AG09319 (cell line): Measurements from ENCODE around the gene MBD3L2.
"Not testable (repeated sequence)": the region's sequence is repeated elsewhere in the genome, so short reads cannot be mapped to it uniquely, and the experiment has no call there.

Experiments
- DNase-seq: peaks from one replicate; pipeline ENCODE4 v3.0.0-alpha.2; 2010; ENCODE audit warnings: low read depth; ENCODE audit errors: extremely low read depth
- TF ChIP-seq, protein P1 (sequence below): IDR thresholded peaks from 2 replicates; pipeline ENCODE4 v1.5.1; 2011; ENCODE audit warnings: low read depth, mild to moderate bottlenecking, inconsistent platforms, low read length, moderate library complexity

The MBD3L2 gene

DNA sequence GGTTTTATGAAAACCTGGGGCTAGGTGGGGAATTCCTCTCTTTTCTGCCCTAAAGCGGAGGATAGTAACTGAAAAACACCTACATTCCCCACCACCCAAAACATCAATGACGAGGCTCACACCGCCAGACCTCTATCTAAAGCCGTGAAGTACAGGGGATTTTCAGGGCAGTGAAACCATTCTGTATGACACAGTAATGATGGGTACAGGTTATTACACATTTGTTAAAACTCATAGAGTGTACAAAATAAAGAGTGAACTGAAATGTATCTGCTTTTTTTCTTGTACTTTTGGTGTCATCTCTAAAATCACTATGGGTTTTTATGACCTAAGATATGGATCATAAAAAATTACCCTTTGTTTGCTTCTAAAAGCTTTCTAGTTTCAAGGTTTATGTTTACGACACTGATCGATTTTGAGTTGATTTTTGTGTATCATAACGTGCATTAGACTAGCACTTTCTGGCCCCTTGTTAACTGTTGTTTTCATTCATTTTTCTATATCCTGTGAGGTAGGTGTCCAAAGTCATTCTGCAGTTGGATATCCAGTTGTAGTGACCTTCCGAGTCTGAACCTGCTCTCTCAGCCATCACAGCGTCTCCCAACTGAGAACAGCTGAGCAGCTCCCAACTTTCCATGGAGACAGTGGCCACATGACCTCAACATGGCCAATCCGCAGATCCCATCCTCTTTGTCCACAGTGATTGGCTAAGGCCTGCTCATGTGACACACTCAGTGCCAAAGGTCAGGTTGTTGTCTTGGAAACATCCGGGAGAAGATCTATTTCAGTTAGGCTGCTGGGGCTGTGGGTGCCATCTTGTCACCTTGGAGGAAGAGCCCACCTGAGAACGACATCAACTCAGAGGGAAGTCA lies 38.2 kb upstream of the MBD3L2 start:
- DNase-seq, result no peak
- TF ChIP-seq, protein P1, sequence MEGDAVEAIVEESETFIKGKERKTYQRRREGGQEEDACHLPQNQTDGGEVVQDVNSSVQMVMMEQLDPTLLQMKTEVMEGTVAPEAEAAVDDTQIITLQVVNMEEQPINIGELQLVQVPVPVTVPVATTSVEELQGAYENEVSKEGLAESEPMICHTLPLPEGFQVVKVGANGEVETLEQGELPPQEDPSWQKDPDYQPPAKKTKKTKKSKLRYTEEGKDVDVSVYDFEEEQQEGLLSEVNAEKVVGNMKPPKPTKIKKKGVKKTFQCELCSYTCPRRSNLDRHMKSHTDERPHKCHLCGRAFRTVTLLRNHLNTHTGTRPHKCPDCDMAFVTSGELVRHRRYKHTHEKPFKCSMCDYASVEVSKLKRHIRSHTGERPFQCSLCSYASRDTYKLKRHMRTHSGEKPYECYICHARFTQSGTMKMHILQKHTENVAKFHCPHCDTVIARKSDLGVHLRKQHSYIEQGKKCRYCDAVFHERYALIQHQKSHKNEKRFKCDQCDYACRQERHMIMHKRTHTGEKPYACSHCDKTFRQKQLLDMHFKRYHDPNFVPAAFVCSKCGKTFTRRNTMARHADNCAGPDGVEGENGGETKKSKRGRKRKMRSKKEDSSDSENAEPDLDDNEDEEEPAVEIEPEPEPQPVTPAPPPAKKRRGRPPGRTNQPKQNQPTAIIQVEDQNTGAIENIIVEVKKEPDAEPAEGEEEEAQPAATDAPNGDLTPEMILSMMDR, result no peak

DNA sequence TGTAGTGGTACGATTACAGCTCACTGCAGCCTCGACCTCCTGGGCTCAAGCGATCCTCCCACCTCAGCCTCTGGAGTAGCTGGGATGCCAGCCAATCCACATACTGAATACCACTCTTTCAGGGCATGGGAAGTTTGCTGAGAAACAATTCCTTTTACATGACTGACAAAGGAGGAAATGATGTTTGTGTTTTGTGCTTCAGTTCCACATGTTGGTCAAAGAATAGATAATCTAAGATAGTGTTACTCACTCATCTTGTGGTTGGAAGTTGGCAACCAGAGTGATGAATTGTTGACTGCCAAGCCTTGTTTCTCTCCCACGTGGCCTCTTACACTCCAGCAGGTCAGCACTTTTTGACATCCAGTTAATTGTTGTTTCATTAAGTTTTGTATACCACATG lies 35.4 kb upstream of the MBD3L2 start:
- DNase-seq, result no peak

DNA sequence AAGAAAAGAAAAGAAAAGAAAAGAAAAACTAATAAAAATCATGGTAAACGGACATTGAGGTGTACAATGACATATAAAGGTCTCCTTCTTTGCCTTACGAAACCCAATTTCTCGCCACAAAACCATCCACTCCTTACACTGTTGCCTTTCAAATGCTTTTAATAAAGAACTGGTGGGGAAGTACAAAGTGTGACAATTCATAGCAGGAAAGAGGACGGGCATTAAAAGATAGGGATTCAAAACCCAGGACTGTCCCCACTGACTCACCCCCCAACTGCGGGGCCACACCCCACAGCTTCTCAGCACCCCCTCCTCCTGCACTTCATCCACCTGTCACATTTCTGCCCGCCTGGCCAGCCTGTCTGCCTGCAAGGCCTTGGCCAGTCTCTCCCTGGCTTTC lies 30.3 kb upstream of the MBD3L2 start:
- no peak for DNase-seq
- TF ChIP-seq, protein P1, result no peak

More for the DNA sequence above, 35.4 kb upstream of the MBD3L2 start:
- TF ChIP-seq, protein P1, result no peak

DNA sequence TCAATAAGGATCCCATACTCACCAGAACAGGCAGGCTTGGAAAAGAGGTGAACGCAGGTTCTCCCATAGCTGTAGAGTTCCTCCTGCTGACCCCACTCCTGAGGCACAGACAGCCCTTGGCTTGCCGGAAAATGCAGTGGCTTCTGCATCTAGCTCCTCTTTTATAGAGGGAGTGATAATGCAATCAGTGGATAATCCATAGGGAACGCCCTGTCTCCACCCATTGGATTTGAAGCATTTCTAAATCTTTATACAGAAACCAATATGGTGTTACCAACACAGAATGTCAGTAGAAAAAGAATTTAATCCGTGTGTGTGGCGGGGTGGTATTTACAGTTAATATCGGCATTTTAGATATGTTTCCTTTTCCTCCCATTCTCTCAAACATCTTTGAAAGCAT lies 27.8 kb upstream of the MBD3L2 start, which contains the start of gene MBD3L2B:
Gene MBD3L2B (minus strand): TSS at position 101 of the 400 bp plus-strand sequence. CDS start 34 bp downstream, at position 67.
- not testable (repeated sequence) for DNase-seq

DNA sequence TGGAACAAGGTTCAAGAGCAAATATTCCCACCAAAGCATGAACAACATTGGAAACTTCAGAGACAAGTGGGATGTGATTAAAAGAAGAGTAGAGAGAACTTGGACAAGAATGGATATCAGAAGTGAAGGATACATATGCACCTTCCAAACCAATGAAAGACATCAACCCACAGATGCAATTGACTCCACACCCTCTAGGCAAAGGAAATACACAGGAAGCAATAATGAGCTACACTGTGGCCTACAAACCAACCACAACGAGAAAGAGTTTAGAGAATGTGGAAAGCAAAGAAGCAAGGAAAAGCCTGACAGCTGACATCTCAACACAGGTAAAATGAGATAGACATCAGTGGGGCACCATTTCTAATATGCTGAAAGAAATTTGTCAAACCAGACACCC lies 20.3 kb upstream of the MBD3L2 start:
- DNase-seq, result not testable (repeated sequence)

DNA sequence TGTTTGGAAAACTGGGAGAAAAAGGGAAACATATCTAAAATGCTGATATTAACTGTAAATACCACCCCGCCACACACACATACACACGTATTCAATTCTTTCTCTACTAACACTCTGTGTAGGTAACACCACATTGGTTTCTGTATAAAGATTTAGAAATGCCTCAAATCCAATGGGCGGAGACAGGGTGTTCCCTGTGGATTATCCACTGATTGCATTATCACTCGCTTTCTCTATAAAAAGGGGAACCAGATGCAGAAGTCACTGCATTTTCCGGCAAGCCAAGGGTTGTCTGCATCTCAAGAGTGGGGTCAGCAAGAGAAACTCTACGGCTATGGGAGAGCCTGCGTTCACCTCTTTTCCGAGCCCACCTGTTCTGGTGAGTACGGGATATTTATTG lies 18.8 kb upstream of the MBD3L2 start, which contains the start of gene MBD3L5:
Gene MBD3L5 (plus strand): TSS at position 301 of the 400 bp plus-strand sequence. CDS start 34 bp downstream, at position 335.
- DNase-seq, result not testable (repeated sequence)

DNA sequence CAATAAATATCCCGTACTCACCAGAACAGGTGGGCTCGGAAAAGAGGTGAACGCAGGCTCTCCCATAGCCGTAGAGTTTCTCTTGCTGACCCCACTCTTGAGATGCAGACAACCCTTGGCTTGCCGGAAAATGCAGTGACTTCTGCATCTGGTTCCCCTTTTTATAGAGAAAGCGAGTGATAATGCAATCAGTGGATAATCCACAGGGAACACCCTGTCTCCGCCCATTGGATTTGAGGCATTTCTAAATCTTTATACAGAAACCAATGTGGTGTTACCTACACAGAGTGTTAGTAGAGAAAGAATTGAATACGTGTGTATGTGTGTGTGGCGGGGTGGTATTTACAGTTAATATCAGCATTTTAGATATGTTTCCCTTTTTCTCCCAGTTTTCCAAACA lies 9.0 kb upstream of the MBD3L2 start, which contains the start of gene MBD3L4:
Gene MBD3L4 (minus strand): TSS at position 101 of the 400 bp plus-strand sequence. CDS start 35 bp downstream, at position 66.
- DNase-seq, result not testable (repeated sequence)

DNA sequence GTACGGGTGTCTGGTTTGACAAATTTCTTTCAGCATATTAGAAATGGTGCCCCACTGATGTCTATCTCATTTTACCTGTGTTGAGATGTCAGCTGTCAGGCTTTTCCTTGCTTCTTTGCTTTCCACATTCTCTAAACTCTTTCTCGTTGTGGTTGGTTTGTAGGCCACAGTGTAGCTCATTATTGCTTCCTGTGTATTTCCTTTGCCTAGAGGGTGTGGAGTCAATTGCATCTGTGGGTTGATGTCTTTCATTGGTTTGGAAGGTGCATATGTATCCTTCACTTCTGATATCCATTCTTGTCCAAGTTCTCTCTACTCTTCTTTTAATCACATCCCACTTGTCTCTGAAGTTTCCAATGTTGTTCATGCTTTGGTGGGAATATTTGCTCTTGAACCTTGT lies 7.6 kb upstream of the MBD3L2 start:
- not testable (repeated sequence) for DNase-seq

DNA sequence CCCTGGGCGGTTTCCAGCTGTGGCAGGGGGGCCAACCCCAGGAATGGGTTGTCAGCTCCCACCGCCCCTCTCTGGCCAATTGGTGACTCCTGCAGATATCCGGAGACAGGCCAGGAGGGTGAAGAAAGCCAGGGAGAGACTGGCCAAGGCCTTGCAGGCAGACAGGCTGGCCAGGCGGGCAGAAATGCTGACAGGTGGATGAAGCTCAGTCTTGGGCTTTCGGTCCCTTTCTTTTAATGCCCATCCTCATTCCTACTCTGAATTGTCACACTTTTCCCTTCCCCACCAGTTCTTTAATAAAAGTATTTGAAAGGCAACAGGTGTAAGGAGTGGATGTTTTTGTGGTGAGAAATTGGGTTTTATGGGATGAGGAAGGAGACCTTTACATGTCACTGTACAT lies 2.3 kb downstream of the MBD3L2 start:
- DNase-seq, result not testable (repeated sequence)

DNA sequence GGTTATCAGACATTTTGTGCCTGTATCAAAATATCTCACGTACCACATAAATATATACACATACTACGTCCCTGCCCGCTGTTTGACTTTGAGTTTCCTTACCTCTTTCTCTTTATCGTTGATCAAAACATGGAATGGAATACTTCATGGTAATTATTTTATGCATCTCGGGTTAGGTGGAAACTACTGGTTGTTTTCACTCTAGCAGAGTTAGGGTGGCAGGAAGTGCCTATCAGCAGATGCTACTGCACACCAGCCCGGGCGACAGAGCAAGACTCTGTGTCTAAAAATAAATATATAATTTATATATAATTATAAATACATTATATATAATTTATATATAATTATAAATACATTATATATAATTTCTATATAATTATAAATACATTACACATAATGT lies 3.8 kb downstream of the MBD3L2 start:
- not testable (repeated sequence) for DNase-seq

DNA sequence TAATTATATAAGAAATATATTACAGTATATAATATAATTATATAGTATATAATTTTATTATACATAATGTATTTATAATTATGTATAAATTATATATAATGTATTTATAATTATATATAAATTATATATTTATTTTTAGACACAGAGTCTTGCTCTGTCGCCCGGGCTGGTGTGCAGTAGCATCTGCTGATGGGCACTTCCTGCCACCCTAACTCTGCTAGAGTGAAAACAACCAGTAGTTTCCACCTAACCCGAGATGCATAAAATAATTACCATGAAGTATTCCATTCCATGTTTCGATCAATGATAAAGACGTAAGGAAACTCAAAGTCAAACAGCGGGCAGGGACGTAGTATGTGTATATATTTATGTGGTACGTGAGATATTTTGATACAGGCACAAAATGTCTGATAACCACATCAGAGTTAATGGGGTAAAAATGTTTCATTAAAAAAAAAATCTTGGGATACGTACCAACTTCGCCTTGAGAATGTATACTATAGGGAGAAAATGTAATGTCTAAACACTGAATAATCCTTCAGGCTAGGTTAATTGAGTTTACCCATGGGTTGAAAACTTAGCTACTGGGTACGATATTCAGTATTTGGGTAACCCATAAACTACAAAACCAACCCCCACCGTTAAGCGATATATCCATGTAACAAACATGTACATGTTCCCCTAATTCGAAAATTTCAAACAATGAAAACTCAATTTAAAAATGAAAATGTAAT lies 5.7 kb downstream of the MBD3L2 start:
- DNase-seq, result not testable (repeated sequence)

DNA sequence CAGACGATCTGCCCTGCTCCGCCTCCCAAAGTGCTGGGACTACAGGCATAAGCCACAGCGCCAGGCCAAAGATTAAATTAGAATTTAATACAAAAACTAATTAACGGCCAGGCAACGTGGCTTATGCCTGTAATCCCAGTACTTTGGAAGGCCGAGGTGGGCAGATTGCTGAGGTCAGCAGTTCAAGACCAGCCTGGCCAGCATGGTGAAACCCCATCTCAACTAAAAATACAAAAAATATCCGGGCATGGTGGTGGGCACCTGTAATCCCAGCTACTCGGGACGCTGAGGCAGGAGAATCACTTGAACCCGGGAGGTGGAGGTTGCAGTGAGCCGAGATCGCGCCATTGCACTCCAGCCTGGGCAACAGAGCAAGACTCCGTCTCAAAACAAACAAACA lies 6.6 kb downstream of the MBD3L2 start:
- not testable (repeated sequence) for DNase-seq

DNA sequence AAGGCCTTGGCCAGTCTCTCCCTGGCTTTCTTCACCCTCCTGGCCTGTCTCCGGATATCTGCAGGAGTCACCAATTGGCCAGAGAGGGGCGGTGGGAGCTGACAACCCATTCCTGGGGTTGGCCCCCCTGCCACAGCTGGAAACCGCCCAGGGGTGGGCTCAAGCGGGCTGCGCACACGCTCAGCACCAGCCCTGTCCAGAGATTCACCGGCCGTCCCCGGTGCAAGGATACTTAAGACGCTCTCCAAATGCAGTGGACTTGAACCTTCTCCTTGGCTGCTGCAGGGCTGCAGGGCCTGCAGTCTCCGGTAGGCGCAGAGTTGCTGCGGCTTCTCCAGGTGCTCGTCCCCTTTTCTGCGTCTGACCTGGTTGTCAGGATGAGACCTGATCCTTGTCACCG lies 7.2 kb downstream of the MBD3L2 start:
- DNase-seq, result not testable (repeated sequence)

DNA sequence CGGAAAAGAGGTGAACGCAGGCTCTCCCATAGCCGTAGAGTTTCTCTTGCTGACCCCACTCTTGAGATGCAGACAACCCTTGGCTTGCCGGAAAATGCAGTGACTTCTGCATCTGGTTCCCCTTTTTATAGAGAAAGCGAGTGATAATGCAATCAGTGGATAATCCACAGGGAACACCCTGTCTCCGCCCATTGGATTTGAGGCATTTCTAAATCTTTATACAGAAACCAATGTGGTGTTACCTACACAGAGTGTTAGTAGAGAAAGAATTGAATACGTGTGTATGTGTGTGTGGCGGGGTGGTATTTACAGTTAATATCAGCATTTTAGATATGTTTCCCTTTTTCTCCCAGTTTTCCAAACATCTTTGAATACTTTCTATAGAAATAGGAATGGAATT lies 9.5 kb downstream of the MBD3L2 start, which contains the start of gene MBD3L3:
Gene MBD3L3 (minus strand): TSS at position 101 of the 400 bp plus-strand sequence. CDS start 71 bp downstream, at position 30.
- DNase-seq, result not testable (repeated sequence)

DNA sequence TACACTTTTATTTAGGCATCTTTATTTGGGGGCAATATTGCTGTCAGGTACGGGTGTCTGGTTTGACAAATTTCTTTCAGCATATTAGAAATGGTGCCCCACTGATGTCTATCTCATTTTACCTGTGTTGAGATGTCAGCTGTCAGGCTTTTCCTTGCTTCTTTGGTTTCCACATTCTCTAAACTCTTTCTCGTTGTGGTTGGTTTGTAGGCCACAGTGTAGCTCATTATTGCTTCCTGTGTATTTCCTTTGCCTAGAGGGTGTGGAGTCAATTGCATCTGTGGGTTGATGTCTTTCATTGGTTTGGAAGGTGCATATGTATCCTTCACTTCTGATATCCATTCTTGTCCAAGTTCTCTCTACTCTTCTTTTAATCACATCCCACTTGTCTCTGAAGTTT lies 10.9 kb downstream of the MBD3L2 start:
- DNase-seq, result not testable (repeated sequence)
